Stimulated activated CD4-positive, alpha-beta T cell treated with anti-CD3 and anti-CD28 coated beads, Interleukin-1b, Interleukin-23, amount 100 ng/mL, for 24 hours (primary cell): ENCODE data around the gene IL34.
"Not testable (repeated sequence)": the region's sequence is repeated elsewhere in the genome, so short reads cannot be mapped to it uniquely, and the experiment has no call there.

Experiments
- DNase-seq, 4 experiments: peaks; one replicate each; pipeline ENCODE4 v3.0.0-alpha.2; 2020; ENCODE audit warnings: low read depth in 4 of 4, low spot score in 1 of 4

Gene IL34

GRCh38 chr16:70646260-70647241, at the start of gene IL34:
Gene IL34 (plus strand): TSS chr16:70646559. CDS start chr16:70646948, 389 bp downstream.
- no peak for DNase-seq

GRCh38 chr16:70597135-70597835, 49.1 kb upstream of the IL34 start:
- no peak for DNase-seq

DNA sequence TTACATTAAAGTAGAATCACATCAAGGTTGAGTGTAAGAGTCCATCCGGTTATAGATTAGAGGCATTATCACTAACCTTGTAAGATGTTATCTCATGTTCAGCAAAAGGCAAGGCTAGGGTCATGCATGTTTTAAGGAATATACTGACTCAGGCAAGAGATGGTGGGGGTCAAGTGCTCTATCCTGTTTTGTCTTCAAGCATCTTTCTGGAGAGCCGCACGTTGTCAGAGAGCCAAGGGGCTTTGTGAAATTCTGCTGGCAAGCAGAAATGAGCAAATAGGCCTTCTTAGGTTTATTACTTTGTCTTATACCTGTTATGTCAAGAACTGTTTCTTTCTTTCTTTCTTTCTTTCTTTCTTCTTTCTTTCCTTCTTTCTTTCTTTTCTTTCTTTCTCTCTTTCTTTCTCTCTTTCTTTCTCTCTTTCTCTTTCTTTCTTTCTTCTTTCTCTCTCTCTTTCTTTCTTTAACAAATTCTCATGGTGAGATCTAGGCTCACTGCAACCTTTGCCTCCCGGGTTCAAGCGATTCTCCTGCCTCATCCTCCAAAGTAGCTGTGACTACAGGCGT, 47.3 kb upstream of the IL34 start:
- no peak for DNase-seq

DNA sequence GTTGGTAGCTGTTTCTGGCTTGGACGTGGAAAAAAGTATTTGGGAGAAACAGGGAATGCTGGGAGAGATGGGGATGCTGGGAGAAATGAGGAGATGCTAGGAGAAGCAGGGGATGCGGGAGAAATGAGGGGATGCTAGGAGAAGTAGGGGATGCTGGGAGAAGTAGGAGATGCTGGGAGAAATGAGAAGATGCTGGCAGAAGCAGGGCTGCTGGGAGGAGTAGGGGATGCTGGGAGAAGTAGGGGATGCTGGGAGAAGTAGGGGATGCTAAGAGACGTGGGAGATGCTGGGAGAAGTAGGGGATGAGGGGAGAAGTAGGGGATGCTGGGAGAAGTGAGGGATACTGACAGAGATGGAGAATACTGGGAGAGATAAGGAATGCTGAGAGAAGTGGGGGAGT, 45.6 kb upstream of the IL34 start:
- DNase-seq, result no peak

DNA sequence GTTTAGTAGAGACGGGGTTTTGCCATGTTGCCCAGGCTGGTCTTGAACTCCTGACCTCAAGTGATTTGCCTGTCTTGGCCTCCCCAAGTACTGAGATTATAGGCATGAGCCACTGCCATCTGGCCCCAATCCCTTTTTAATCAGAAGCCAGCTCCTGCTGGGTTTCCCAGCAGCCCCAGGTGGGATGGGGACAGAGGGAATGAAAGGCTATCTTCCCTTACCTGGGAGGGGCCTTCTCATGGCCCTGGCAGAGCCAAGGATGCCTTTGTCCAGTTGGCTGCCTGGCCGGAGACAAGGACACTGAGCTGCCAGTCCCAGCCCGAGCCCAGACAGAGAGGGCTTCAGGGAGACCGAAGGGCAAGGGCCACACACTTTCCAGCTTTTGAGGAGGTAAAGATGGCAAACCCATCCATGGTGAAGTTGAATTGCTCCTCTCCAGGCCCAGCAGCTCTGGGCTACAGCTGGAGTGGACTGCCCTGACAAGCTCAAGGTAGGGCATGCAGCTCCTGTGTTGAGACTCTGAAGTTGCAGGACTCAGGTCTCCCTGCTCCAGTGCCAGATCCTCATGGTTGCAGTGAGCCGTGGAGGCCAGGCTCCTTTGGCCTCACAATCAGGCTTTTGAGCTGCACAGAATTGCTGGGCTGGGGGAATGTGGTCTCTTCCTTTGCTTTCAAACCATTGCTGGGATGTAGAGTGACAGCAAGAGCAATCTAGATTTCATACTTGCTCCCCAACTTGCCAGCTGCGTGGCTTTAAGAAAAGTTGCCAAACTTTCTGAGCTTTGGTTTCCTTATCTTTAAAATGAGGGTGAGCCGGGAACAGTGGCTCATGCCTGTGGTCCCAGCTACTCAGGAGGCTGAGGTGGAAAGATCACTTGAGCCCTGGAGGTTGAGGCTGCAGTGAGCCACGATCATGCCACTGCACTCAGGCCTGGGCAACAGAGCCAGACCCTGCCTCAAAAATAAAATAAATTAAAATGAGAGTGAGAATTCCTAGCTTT, 44.5 kb upstream of the IL34 start:
- no peak for DNase-seq

GRCh38 chr16:70602831-70603230, 43.5 kb upstream of the IL34 start:
- no peak for DNase-seq

GRCh38 chr16:70604407-70605282, 41.7 kb upstream of the IL34 start:
- no peak for DNase-seq

DNA sequence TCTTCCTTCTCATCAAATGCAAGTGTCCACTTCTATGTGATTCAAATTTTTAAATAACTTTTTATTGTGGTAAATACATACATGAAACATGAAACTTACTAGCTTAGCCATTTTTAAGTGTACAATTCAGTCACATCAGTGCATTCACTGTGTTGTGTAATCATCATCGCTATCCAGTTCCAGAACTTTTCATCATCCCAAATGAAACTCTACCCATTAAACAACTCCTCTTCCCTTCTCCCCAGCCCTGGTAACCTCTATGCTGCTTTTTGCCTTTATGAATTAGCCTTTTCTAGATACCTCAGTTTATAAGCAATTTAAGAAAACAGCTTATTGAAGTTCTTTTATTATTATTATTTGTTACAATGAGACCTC, 41.1 kb upstream of the IL34 start:
- no peak for DNase-seq

- no peak for DNase-seq
These were observed 37.8 kb upstream of the IL34 start for GRCh38 chr16:70608521-70608920.

DNA sequence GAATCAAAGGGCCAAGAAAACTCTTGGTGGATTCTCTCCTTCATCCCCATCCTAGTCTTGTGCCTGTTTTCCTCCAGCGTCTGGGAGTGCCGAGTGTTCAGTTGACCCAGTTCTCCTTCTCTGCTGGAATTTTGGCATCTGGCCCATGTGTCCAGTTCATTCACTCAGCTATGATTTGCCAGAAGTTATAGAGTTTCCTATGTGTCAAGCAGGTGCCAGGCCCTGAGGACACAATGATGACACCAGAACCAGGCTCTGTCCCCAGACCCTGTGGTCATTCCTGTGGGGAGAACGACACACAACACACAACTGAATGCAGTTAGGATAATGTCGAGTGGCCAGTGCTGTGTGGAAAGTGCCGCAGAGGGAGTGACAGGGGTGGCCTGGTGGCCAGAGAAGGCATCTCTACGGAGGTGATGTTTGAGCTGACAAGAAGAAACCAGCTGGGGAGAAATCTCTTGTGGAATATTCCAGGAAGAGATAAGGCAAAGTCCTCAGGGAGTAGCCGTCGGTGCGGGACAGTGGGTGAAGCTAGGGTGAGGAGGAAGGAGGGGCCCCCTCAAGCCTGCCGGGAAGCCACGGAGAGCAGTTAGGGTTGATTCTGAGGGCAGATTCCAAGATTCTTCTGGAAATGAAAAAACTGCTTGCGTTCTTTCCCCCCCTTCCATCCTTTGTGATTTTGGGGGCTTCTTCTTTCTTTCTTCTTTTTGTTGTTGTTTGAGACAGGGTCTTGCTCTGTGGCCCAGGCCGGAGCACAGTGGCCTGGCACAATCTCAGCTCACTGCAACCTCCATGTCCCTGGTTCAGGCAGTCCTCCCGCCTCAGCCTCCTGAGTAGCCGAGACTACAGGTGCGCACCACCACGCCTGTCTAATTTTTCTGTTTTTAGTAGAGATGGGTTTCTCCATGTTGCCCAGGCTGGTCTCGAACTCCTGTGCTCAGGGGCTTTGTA, 35.8 kb upstream of the IL34 start:
- no peak for DNase-seq

DNA sequence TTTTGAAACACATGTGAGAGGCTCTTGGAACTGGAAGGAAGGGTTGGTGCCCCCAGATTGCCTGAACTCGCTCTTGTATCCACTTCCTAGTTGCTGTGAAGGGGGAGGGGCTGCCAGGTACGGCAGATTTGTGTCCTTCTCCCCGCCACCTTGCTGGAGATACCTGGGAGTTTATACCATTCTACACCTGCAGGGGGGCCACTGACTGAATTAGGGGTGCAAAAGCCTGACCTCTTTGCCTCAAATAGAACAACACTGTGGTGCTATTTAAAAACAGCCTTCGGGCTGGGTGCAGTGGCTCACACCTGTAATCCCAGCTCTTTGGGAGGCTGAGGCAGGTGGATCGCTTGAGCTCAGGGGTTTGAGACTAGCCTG, 35.1 kb upstream of the IL34 start:
- DNase-seq, result no peak

DNA sequence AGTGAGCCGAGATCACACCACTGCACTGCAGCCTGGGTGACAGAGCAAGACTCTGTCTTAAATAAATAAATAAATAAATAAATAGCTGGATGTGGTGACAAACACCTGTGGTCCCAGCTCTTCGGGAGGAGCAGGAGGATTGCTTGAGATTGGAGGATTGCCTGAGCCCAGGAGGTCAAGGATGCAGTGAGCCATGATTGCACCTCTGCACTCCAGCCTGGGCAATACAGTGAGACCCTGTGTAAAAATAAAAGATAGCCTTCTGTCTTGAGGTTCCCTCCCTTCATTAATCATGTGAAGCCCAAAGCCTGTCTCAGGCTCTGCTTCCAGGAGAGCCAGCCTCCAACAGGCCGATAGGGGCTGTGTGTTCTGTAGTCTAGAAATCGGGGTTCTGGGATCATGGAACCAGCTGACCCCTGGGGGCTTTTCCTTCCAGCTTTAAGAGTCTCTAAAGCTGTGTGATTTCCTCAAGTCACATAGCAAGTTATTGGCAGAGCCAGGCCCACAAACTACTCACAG, 34.5 kb upstream of the IL34 start:
- DNase-seq, result no peak

DNA sequence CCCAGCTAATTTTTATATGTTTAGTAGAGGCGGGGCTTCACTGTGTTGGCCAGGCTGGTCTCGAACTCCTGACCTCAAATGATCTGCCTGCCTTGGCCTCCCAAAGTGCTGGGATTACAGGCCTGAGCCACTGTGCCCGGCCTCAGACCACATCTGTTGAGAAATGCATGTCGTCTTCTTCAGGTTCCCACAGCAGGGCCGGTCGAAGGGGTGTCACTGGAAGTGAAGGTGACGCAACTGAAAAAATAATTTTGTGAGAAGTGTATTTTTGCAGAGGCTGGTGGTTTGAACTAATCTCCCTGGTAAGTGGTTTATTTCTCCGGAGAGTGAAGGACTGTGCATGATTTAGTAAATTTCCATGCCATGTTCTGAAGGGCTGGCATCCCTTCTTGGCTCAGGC, 33.4 kb upstream of the IL34 start:
- DNase-seq, result no peak

DNA sequence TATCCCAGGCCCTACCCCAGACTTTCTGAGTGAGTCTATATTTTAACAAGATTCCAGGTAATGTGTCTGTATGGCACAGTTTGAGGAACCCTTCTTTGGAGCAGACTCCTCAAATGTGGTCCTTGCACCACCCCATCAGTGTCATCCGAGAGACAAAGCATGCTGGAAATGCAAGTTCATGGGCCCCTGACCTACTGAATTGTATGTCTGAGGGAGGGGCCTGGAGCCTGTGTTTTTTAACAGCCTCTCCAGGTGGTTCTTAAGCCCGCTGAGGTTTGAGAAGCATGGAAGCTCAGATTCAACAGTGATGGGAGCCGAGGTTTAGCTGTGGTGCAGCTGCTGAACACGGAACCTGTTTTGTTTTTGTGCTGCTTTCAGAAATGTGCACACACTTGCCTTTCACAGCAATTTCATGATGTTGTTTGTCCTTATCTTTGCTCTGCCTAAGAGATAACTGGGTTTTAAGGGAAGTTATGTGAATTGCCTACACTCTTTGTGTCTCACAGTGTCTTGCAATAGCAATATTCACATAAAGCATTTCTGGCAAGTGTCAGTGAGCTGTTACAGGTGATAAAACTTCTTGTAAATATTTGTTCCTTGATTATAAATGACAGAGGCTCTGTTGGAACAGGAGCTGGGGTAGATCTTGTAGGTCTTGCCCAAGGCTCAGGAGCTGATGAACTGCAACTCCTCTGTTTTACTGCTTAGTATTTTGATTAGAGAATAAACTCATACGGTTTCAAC, 32.0 kb upstream of the IL34 start:
- no peak for DNase-seq

DNA sequence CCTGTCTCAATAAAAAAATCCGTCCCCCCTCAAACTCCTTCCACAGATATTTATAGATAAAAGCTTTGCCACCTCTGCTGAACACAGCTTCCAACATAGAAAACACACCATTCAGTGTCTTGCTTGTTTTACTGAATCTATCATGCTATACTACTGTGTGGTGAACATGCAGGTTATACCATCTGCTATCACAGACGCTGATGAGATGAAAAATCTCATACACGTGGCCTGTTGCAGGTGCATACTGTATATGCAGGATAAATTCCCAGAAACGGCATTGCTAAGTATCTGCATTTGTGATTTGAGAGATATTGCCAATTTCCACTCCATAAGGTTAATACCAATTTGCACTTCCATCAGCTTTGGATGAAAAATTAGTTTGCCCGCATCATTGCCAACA, 30.4 kb upstream of the IL34 start:
- no peak for DNase-seq

DNA sequence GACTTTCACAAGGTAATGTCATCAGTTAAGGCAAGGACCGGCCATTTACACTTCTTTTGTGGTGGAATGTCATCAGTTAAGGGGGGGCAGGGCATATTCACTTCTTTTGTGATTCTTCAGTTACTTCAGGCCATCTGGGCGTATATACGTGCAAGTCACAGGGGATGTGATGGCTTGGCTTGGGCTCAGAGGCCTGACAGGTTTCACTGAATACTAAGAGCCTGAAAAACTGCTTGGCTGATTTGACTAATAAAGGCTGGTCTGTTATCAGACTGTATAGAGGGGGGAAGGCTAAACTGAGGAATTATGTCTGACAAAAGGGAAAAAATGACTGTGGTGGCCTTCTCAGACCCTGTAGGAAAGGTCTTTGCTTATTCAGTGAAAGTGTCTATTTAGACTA, 24.5 kb upstream of the IL34 start:
- not testable (repeated sequence) for DNase-seq

DNA sequence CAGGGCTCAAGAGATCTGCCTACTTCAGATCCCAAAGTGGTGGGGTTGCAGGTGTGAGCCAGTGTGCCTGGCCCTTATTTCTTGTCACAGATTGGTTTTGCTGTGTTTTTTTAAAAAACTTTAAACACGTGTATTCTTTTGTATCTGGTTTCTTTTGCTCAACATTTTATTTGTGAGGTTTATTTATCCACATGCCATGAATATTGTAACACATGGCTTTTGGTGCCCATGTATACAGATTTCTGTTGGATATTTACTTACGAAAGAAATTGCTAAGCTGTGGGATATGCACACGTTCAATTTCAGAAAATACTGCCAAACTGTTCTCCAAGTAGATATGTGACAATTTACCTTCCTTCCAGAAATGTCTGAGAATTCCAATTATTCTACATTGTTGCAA, 18.7 kb upstream of the IL34 start:
- no peak for DNase-seq
